Neural progenitor cell (in vitro differentiated cells): ENCODE measurements around the gene NPC1L1. TPM values are rescaled to one million over a fixed set of nuclear protein-coding genes. Genes with fewer than 3 reads are reported as not detected.
A peak's percentile ranks its signal among the peaks of the same experiment; 100 is the strongest.

Source experiments
- DNase-seq: peaks from one replicate; pipeline ENCODE4 v3.0.0-alpha.2; 2016; ENCODE audit warnings: low spot score
- H2AFZ ChIP-seq: fragments of 200-600 bp; sonication (generic); replicated peaks from 2 replicates; pipeline ENCODE4 v1.6.1; 2016; ENCODE audit warnings: antibody characterized with exemption
- H3F3A ChIP-seq: fragments of 200-600 bp; sonication (generic); 2 replicates; pipeline ENCODE4 v1.6.1; 2016; ENCODE audit warnings: antibody characterized with exemption, low read depth
- H3K27ac ChIP-seq: fragments of 200-600 bp; sonication (generic); 2 replicates; pipeline ENCODE4 v1.5.1; 2016; ENCODE audit warnings: mild to moderate bottlenecking
- H3K27me3 ChIP-seq: fragments of 200-600 bp; sonication (generic); 2 replicates; pipeline ENCODE4 v1.6.1; 2016; ENCODE audit warnings: mild to moderate bottlenecking, moderate library complexity
- H3K36me3 ChIP-seq: fragments of 200-600 bp; sonication (generic); 2 replicates; pipeline ENCODE4 v1.5.1; 2016
- H3K4me1 ChIP-seq: fragments of 200-600 bp; sonication (generic); 2 replicates; pipeline ENCODE4 v1.6.1; 2016; ENCODE audit warnings: mixed run types
- H3K4me2 ChIP-seq: fragments of 200-600 bp; sonication (generic); 2 replicates; pipeline ENCODE4 v1.6.1; 2016
- H3K4me3 ChIP-seq: fragments of 200-600 bp; sonication (generic); 2 replicates; pipeline ENCODE4 v1.5.1; 2016
- H3K79me2 ChIP-seq: fragments of 200-600 bp; sonication (generic); 2 replicates; pipeline ENCODE4 v1.6.1; 2016; ENCODE audit warnings: low read depth
- H3K9ac ChIP-seq: fragments of 200-600 bp; sonication (generic); 2 replicates; pipeline ENCODE4 v1.6.1; 2016
- H3K9me3 ChIP-seq: fragments of 200-600 bp; sonication (generic); 2 replicates; pipeline ENCODE4 v1.5.1; 2016; ENCODE audit warnings: low read depth
- H4K20me1 ChIP-seq: fragments of 200-600 bp; sonication (generic); 2 replicates; pipeline ENCODE4 v1.6.1; 2016; ENCODE audit warnings: low read depth
- H3K27ac Mint-ChIP-seq: 3 replicates; pipeline ENCODE4 v1.8.0; 2021; ENCODE audit warnings: mixed read lengths
- H3K27me3 Mint-ChIP-seq: 2 replicates; pipeline ENCODE4 v1.8.0; 2022; ENCODE audit warnings: low read depth, mild to moderate bottlenecking, inconsistent platforms, moderate library complexity, mixed read lengths; ENCODE audit not compliant: insufficient read depth
- H3K36me3 Mint-ChIP-seq: 3 replicates; pipeline ENCODE4 v1.8.0; 2021; ENCODE audit warnings: mixed read lengths
- H3K4me1 Mint-ChIP-seq: 3 replicates; pipeline ENCODE4 v1.8.0; 2021; ENCODE audit warnings: mixed read lengths
- H3K4me3 Mint-ChIP-seq: 3 replicates; pipeline ENCODE4 v1.8.0; 2021; ENCODE audit warnings: mild to moderate bottlenecking, moderate library complexity, mixed read lengths
- H3K9me3 Mint-ChIP-seq: 3 replicates; pipeline ENCODE4 v1.8.0; 2020; ENCODE audit warnings: mixed read lengths
- CTCF ChIP-seq: fragments of 200-600 bp; sonication (generic); IDR thresholded peaks from 2 replicates; pipeline ENCODE4 v1.5.1; 2017; ENCODE audit warnings: antibody characterized with exemption, mild to moderate bottlenecking
- EZH2 ChIP-seq: fragments of 200-600 bp; sonication (generic); IDR thresholded peaks from 2 replicates; pipeline ENCODE4 v1.6.1; 2017; ENCODE audit warnings: antibody characterized with exemption, mild to moderate bottlenecking, moderate library complexity
- EZH2phosphoT487 ChIP-seq: fragments of 200-600 bp; sonication (generic); IDR thresholded peaks from 2 replicates; pipeline ENCODE4 v1.6.1; 2017; ENCODE audit warnings: antibody characterized with exemption
- total RNA-seq: library from RNA; depleted of rRNA; stranded (reverse); fragments of >200 nt; gene quantifications from 2 replicates; pipeline ENCODE4 v1.2.3, GENCODE V29; 2015; ENCODE audit warnings: low replicate concordance

The NPC1L1 gene
- 0.09 TPM in 1 of 2 replicates, not detected in the other for total RNA-seq

- no peak within 1 kb of the TSS for H2AFZ ChIP-seq
- H3F3A ChIP-seq = no peaks in the 10 kb centered on the region
- no peaks in the 10 kb centered on the region for H3K36me3 Mint-ChIP-seq
- no peaks in the 10 kb centered on the region for H3K79me2 ChIP-seq
- no peak within 1 kb of the TSS for H3K9ac ChIP-seq
- H3K27ac ChIP-seq = no peak within 1 kb of the TSS
- H3K4me1 ChIP-seq = no peaks in the 10 kb centered on the region
- H3K27me3 Mint-ChIP-seq = peaks cover 2% of the 10 kb centered on the region
- no peak within 1 kb of the TSS for H3K4me2 ChIP-seq
- no peaks in the 10 kb centered on the region for H3K9me3 Mint-ChIP-seq
- H3K4me3 ChIP-seq = no peak within 1 kb of the TSS
- no peak within 1 kb of the TSS for H3K4me3 Mint-ChIP-seq
- no peaks in the 10 kb centered on the region for H3K9me3 ChIP-seq
- H4K20me1 ChIP-seq = no peaks in the 10 kb centered on the region
- no peaks in the 10 kb centered on the region for H3K27me3 ChIP-seq
- peak within 1 kb of the TSS; percentile 6 for H3K27ac Mint-ChIP-seq
- no peaks in the 10 kb centered on the region for H3K36me3 ChIP-seq
- DNase-seq = no peak
- TF ChIP-seq EZH2 (no peak), CTCF (no peak), EZH2phosphoT487 (no peak)
- no peaks in the 10 kb centered on the region for H3K4me1 Mint-ChIP-seq
These were observed at the start of gene NPC1L1 for GRCh38 chr7:44541028-44541869. TSS of gene NPC1L1 (minus strand) at chr7:44541330. CDS start at chr7:44541259, 71 bp downstream.

- Mint-ChIP-seq H3K4me1 (peaks cover 7% of the 10 kb centered on the region), H3K27ac (no peak overlapping the region), H3K27me3 (peaks cover 7% of the 10 kb centered on the region), H3K9me3 (no peaks in the 10 kb centered on the region), H3K4me3 (no peak overlapping the region), H3K36me3 (no peaks in the 10 kb centered on the region)
- H3K36me3 ChIP-seq = no peaks in the 10 kb centered on the region
- no peak overlapping the region for H2AFZ ChIP-seq
- no peaks in the 10 kb centered on the region for H3K9me3 ChIP-seq
- TF ChIP-seq EZH2 (no peak), CTCF (no peak), EZH2phosphoT487 (no peak)
- no peaks in the 10 kb centered on the region for H3K27me3 ChIP-seq
- no peak overlapping the region for H3K4me3 ChIP-seq
- peaks cover 4% of the 10 kb centered on the region for H3F3A ChIP-seq
- no peak overlapping the region for H3K9ac ChIP-seq
- H3K4me1 ChIP-seq = no peaks in the 10 kb centered on the region
- no peaks in the 10 kb centered on the region for H4K20me1 ChIP-seq
- H3K27ac ChIP-seq = no peak overlapping the region
- H3K79me2 ChIP-seq = no peaks in the 10 kb centered on the region
- no peak overlapping the region for H3K4me2 ChIP-seq
- DNase-seq = no peak
These were observed 49.8 kb upstream of the NPC1L1 start for GRCh38 chr7:44590910-44591309.

GRCh38 chr7:44587843-44588711 is 46.9 kb upstream of the NPC1L1 start:
- H3K4me1 ChIP-seq = no peaks in the 10 kb centered on the region
- no peak overlapping the region for H3K27ac ChIP-seq
- no peaks in the 10 kb centered on the region for H4K20me1 ChIP-seq
- H3K36me3 ChIP-seq = no peaks in the 10 kb centered on the region
- H3K9me3 Mint-ChIP-seq = no peaks in the 10 kb centered on the region
- peaks cover 3% of the 10 kb centered on the region for H3K4me1 Mint-ChIP-seq
- no peaks in the 10 kb centered on the region for H3K36me3 Mint-ChIP-seq
- H2AFZ ChIP-seq = no peak overlapping the region
- DNase-seq = no peak
- H3K27me3 ChIP-seq = no peaks in the 10 kb centered on the region
- no peaks in the 10 kb centered on the region for H3K9me3 ChIP-seq
- peaks cover 5% of the 10 kb centered on the region for H3K27me3 Mint-ChIP-seq
- TF ChIP-seq EZH2phosphoT487 (no peak), CTCF (peak; percentile 61), EZH2 (no peak)
- H3K4me3 ChIP-seq = no peak overlapping the region
- no peak overlapping the region for H3K4me2 ChIP-seq
- H3K27ac Mint-ChIP-seq = peak overlapping the region; percentile 64
- H3F3A ChIP-seq = no peaks in the 10 kb centered on the region
- H3K79me2 ChIP-seq = no peaks in the 10 kb centered on the region
- H3K4me3 Mint-ChIP-seq = no peak overlapping the region
- H3K9ac ChIP-seq = no peak overlapping the region
